ENCODE results near the gene RPS6KA2.

RPS6KA2 gene

DNA sequence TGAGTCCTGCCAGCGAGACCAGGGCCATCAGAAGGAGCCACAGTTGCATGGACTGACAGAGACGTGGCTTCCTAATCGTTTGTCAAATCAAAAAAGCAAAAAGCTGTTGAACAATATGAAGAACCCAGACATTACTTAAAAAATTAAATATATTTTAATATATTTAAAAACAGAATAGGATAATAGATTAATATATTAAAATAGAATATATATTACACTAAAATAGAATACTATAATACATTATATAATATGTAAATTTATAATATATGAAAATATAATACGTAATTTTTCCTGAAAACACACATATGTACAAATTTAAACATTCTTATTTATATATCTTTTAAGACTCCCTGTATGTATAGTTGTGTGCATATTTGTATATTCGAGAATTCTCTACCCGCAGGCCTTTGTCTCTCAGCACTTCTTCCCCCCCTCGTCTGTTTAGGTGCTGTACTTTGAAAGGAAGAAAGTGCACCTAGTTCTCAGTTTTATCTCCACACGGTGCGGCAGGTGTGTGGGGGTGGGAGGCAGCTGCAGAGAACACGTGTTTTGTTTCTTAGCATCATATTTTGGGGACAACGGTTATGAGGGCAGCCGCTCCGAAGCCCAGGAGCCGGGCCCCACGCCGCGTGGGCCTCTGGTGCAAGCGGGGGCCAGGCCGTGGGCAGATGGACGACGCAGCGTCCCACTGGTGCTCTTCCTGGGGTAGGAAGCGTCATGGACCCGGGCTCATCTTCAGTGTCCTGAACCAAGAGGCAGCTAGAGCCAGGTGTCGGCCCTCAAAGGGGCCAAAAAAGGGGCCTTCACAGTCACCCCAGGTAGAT, 172.1 kb downstream of the RPS6KA2 start:
- DNase-seq (ENCODE audit: low read depth in 3 of 3, low spot score in 1 of 3): no peak

DNA sequence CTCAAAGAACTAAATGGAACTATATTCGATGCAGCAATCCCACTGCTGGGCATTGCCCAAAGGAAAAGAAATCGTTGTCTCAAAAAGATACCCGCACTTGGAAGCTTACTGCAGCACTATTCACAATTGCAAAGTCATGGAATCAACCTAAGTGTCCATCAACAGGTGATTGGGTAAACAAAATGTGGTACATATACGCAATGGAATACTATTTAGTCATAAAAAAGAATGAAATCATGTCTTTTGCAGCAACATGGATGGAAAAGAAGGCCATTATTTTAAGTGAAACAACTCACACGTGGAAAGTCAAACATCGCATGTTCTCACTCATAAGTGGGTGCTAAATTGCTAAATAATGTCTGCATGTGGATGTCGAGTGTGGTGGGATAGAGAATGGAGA, 173.4 kb downstream of the RPS6KA2 start:
- DNase-seq (ENCODE audit: low read depth in 3 of 3, low spot score in 1 of 3): no peak

DNA sequence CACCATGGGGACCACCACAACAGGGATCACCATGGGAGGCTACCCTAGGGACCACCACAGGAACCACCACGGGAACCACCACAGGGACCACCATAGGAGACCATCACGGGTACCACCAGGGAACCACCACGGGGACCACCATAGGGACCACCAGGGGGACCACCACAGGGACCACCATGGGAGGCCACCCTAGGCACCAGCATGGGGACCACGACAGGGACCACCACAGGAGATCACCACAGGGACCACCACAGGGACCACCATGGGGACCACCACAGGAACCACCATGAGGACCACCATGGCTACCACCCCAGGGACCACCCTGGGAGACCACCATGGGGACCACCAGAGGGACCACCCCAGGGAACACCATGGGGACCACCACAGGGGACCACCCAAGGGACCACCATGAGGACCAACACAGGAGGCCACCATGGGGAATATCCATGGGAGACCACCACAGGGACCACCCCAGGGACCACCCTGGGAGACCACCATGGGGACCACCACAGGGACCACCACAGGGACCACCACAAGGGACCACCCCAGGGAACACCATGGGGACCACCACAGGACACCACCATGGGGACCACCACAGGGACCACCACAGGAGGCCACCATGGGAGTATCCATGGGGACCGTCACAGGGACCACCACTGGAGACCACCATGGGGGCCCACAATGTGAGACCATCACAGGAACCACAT, 176.7 kb downstream of the RPS6KA2 start:
- no peak for DNase-seq (ENCODE audit: low read depth in 3 of 3, low spot score in 1 of 3)

DNA sequence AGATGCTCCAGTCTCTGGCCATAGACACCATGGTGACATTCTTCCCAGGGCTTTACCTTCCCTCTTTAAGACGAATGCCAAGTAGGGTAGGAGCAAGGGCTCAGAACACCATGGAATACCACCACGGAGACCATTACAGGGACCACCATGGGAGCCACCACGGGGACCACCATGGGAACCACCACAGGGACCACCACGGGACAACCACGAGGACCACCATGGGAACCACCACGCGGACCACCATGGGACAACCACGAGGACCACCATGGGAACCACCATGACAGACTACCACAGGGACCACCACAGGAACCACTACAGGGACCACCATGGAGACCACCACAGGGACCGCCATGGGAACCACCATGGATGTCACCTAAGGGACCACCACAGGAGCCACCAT, 177.4 kb downstream of the RPS6KA2 start:
- no peak for DNase-seq (ENCODE audit: low read depth in 3 of 3, low spot score in 1 of 3)

DNA sequence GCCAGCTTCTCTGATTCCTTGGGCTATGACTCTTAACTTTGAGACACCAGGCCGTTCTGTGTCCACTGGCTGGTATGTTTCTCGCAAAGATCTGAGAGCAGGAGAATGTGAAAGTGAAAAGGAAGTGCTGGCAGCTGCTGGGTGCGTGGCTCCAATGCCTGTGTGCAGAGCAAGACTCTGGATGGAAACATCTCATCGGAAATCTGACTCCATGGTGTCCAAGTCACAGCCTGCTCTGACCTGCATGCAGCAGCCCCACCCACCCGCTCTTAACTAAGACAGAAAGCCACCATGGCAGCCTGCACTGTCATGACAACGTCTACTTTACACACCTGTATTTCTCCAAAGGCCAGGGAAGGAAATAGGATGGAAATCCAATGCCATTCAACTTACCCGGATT, 178.0 kb downstream of the RPS6KA2 start:
- no peak for DNase-seq (ENCODE audit: low read depth in 3 of 3, low spot score in 1 of 3)

DNA sequence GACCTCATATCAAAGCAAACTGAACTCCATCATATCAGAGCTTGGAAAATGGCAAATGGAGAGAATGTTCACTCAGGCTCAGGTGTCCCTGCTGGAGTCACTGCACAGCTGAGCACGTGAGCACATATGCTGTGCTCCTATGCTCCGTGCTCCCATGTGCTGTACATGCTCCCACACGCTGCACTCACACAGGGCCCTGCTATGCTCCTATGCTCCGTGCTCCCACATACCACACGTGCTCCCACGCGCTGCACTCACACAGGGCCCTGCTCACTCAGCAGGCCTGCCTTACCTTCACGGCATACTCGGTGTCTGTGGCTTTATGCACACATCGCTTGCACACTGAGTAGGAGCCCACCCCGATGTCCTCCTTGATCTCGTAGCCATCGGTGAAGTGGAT, 178.6 kb downstream of the RPS6KA2 start:
- no peak for DNase-seq (ENCODE audit: low read depth in 3 of 3, low spot score in 1 of 3)

DNA sequence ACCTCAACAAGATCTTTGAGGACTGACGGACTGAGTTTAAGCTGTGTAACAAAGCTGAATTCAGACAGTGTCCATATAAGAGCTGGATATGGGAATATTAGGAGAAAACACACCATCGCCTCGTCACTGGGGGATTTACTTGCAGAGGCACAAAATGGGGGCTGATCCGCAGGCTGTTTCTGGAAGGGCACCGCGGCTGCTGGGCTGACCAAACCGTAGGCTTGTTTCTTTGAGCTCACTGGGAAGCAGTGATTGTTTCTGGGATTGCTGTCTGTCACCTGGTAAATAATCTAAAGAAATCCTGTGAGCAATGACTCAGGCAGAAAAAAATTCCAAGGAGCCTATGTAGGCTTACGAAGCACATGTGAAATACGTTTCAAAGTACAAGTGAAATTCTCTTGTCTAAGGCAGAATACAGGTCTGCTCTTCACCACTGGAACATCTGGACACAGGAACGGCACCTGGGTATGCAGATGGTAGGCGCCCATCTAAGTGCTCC, 180.4 kb downstream of the RPS6KA2 start:
- no peak for DNase-seq (ENCODE audit: low read depth in 3 of 3, low spot score in 1 of 3)

DNA sequence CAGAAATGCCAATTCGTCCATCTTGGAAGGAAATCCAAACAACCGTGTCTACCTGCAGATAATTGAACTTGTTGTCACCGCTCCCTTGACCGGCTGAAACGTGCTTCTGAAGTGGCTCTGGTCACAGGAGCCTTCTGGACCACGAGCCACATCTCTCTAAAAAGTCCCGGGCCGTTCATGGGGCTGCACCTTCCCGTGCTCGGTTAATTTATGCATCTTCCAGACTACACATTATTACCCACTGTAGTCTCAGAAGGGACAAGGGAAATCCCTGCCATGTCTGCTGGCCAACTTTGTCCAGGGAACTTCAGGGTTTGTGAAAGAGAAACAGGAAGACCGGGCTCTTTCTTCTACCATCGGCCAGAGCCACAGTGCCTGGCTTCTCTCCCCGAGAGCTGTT, 180.9 kb downstream of the RPS6KA2 start:
- DNase-seq (ENCODE audit: low read depth in 3 of 3, low spot score in 1 of 3): no peak

DNA sequence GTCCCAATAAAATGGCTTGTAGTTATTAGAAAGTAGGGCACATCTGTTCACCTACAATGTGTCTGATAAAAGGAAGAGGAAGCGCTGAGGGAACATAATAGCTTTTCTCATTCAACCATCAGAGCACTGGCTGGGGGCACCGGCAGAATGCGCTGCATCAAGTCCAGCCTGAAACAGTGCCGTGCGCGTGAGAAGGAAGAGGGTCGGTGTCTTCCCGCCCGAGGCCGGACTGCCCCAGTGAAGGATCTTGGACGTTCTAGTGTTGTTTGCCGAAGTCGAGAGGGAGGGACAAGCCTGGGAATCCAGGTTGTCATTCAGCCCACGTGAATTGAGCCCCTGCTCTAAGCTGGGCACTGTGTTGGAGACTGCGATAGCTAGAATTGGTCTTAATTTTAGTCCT, 182.6 kb downstream of the RPS6KA2 start:
- DNase-seq (ENCODE audit: low read depth in 3 of 3, low spot score in 1 of 3): no peak

DNA sequence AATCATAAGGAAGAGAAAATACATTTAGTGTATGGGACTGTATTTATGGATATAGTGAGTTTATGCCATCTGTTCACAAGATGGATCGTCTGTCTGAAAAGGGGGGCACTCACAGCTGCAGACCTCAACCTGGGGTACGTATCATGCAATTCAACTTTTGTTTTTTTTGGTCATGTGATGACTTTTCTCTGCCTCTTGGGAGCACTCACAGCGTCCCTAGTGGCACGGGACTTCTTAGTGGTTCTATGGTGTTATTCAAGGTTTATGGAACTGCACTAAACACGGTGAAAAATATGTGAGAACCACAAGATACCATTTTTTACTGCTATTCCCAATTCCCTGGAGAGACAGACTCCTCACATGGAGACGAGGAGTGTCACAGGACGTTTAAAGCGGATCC, 183.9 kb downstream of the RPS6KA2 start:
- no peak for DNase-seq (ENCODE audit: low read depth in 3 of 3, low spot score in 1 of 3)

DNA sequence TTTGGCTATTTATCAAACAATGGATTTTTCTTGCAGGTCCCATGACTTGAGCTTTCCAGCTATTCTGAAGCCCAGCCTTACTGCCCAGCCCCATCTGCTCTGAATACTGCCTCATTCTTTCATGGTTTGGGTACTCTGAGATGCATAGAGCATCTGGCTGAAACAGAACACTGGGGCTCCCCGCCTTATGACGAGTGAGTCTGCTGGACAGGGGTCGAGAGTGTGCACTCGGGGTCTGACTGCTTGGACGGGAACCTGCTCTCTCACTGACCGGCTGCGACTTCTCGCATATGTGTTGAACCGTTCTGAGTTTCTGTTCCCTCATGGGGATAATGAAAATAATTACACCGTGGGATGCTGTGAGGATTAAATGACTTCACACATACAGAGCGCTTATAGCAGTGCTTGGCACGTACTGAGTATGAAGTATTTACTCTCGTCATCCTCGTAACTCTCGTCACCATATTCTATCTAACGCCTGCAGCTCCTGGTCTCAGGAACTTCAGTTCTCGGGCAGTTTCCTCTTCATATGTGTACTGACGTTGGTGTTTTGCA, 184.8 kb downstream of the RPS6KA2 start:
- DNase-seq (ENCODE audit: low read depth in 3 of 3, low spot score in 1 of 3): no peak

DNA sequence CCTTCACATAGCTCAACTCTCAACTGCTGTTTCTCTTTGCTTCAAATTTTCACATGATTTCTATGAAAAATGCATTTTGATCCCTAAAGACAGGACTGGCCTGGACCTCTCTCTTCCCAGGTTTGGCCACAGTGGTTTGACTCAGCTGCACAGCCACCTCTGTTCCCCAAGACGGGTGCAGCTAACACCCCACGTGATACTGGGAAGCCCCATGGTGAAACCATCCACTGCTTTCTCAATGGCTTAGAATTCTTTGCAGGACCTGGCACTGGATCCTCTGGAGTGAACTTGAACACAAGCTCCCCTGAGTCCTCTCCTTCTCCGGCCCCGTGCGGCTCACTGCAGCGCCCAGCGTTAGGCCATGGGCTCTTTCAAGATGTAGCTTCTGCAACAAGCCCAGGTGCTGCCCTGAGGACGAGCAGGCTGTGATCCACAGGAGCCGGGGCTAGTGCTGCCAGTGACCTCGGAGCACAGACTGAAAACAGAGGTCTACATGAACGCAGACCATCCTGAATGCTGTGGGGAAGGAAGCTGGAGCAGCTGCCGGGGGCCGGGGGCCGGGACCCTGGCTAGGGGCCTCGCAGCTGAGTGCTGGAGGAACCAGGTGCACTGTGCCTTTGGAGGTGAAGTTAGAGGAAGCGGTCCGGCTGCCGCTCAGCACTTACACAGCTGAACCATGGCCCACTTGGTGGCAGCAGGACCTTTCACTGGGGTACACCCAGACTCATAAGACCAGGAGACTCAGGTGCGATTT, 185.5 kb downstream of the RPS6KA2 start:
- no peak for DNase-seq (ENCODE audit: low read depth in 3 of 3, low spot score in 1 of 3)

DNA sequence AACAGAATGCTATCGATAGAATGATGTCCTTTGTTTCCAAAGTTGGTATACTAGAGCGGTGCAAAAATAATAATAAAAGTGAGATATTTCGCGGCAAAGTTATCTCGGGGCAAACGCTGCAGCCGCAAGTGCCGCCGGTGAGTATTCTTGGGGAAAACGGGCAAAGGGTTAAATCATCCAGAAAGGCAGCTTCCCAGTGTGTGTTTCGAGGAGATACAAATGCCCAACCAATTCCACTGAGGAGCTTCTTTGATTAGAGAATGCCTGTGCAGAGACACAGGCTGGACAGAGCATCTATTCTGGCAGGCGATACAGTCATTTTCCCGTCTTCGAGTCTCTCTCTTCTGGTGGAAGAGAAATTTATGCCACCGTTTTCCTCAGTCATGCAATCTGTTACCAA, 186.3 kb downstream of the RPS6KA2 start:
- no peak for DNase-seq (ENCODE audit: low read depth in 3 of 3, low spot score in 1 of 3)

DNA sequence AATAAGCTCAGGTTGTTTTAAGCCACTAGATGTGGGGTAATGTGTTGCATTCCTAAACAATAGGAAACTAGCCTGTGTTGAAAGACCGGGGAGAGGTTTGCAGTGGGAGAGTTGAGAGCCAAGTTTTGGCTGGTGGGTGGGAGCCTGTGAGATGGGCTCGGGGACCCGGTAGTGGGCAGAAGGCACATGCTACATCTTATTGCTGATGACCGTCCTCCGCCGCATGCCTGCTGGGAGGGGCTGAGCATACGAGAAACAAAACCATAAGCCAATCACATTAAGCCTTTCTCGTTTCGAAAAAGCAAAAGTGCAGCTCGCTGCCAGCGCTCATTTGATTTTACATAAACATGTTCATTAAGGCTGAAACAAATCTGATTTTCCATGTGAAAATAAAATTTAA, 186.9 kb downstream of the RPS6KA2 start:
- no peak for DNase-seq (ENCODE audit: low read depth in 3 of 3, low spot score in 1 of 3)

DNA sequence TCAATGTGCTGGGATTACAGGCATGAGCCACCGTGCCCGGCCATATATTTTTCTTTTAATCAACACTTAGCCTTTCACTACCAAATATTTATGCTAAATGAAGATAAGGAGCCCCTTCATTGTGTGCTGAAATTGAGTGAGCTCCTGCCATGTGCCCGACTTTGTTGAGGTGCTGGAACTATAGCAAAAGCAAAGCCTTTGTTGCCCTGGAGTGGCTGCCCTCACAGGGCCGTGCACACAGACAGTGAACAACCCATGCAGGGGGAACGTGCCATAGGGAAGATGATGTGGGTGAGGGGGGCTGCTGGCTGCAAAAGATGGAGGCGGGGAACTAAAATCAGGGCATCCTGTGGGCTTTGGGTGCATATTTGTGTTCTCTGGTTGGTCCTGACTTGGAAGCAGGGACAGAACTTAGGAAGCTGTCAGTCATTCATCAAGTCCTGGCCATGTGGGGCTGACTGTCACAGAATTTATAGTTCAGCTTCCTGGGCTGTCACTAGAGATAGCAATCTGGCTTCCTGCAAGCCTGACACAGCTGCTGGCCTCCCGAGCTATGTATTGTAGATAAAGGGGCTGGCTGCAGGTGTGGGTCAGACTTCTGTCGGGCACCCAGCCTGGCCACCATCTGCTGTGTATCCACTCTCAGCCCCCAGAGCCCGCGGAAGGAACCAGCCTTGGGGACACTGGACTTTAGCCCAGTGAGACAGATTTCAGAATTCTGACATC, 187.5 kb downstream of the RPS6KA2 start:
- no peak for DNase-seq (ENCODE audit: low read depth in 3 of 3, low spot score in 1 of 3)

DNA sequence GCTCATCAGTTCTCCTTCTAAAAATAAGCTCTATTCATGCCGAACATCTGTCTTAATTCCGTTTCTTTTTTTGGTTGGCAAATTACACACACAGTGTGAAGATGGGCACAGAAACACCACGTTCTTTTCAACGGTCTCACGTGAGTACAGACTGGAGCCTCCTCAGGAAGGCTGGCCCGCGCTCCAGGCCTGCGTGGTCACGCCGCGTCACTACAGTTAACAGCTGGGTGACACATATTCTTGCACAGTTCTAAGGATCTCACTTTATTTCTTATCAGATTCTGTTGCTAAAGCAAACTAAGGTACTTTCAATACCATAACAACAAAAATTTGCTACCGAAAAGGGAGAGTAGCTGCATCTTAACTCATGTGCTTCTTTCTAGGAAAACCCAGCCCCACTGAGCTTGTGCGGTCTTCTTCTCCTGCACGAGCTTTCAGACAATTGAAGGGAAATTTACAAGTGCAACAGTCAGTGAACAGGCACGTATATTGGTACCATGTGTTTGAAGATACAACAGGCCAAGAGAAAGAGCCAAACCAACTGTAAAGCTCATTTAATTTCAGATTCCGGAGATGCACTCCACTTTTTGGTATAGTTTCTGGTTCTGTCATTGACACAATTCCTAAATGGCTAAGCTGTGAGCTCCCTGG, 188.7 kb downstream of the RPS6KA2 start:
- DNase-seq (ENCODE audit: low read depth in 3 of 3, low spot score in 1 of 3): no peak

DNA sequence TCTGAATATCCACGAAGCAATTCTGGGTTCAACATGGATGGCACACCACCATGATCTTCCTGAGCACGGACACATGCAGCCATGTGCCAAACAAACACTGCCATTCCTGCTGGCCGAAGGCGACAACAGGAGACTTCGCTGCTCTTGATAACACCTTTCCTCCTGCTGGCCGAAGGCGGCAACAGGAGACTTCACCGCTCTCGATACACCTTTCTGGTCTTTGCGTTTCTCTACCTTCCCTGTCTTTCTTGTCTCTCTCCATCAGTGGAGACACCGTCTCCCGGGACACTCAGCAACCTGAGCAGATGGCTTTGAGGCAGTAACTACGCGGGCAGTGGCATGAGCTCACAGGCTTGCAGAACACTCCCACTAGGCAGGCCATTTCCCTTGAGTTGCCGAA, 189.4 kb downstream of the RPS6KA2 start:
- DNase-seq (ENCODE audit: low read depth in 3 of 3, low spot score in 1 of 3): no peak

DNA sequence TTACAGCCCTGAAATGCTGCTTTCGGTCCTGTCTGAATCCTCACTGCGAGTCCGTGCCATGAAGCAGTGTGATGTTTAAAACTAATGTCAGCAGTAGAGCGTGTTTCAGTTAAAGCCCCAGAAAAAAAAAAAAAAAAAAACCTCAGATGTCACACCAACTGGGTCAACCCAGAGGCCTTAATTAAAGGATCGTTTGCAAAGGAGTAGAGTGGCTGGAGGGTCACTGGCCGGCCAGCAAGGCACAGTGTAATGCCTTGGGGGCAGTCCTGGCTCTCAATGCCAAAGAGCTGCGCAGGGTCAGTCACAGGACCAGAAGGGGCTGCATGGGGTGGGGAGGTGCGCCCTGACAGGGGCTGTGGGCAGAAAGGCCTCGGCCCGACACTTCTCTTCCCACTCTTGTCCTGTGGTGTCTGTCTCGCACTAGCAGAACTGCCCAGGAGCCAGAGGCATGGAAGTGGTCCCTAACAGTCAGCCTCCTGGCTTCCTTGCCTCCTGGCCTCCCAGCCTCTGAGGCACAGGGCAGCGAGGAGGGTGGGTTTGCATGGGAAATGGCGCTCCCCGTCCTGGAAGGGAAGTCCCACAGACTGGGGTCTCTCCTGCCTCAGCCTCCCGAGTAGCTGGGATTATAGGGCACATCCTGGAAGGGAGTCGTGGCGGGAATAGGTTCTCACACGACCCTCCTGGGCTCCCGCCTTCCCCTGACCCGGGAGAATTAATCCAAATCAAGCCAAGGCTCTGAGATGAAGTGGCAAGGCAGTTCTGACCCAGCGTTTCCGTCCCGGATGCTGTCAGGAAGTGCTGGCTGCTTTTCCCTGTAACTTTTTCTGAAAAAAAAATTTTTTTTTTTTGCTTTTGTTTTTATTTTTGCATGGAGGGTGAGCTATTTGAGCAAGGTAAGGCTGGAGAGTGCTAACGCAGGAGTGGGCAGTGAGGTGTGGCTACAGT, 190.6 kb downstream of the RPS6KA2 start:
- DNase-seq (ENCODE audit: low read depth in 3 of 3, low spot score in 1 of 3): no peak

DNA sequence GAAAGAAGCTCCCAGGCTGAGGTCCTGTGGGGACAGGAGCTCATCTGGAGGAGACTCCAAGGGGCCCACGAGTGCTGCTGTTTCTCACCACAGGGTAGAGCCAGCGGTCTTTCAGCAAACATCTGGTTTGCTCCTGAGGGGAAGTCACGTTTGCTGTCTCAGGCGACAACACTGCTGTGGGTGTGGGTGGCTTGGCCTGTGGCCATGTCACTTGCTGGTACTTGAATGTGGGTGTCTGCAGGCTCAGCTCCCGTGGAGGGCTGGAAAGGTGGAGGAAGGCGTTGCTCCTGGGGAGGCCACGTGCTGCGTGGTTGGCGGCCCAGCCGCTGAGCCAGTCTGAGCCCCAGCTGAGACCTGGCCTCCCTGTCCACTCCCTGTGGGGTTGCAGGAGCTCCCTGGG, 191.5 kb downstream of the RPS6KA2 start:
- no peak for DNase-seq (ENCODE audit: low read depth in 3 of 3, low spot score in 1 of 3)

Data from stimulated activated CD4-positive, alpha-beta T cell treated with anti-CD3 and anti-CD28 coated beads, TNF-alpha, amount 100 ng/mL, for 1 hour (primary cell).